Tongue (tissue), 2 donors: ENCODE results near the gene GSG1. TPM values are rescaled to one million over a fixed set of nuclear protein-coding genes. Genes with fewer than 3 reads are reported as not detected.

Experiments used
- DNase-seq: peaks from one replicate; pipeline ENCODE4 v3.0.0-alpha.2; 2015
- total RNA-seq: library from RNA; depleted of rRNA; stranded (reverse); fragments of >200 nt; gene quantifications from one replicate; pipeline ENCODE4 v1.2.3, GENCODE V29; 2014

GSG1 gene
- total RNA-seq, 1 donor from 2014 or later = 1.4 TPM

DNA sequence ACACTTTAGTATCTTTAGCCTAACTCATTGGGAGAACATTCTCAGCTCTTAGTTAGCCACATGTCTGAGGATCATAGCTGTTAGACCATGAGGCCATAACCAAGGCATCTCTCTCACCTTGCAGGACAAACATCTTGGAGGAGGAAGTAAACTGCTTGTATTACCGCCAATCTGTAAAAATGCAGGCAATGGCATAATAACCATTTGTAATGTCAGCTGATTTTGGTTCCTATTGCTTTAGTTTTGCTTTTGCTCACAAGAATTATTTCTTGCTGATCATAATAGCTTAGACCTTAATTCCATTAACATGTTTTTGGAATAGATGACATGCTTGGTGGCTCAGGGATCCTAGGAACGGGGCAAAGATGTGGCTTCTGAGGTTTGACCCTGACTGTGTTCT is 16.4 kb upstream of the GSG1 start:
- DNase-seq = no peak

DNA sequence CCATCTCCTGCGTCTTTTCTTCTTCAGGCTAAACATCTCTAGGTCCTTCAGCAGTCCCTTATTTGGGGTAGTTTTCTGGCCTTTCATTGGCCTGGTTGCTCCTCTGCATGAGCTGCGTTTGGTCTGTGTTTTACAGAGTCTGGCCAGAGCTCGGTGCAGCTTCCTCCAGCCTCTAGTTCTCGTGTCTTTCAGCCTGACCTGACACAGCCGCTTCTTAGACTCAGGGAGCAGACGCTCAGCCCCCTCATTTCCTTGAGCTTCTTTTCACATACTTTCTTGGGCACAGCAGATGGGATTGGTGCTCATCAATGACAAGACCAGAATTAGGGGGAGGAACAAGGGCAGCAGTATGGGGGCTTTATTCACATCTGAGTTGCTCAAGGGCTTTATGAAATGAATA is 13.6 kb upstream of the GSG1 start:
- DNase-seq = no peak

DNA sequence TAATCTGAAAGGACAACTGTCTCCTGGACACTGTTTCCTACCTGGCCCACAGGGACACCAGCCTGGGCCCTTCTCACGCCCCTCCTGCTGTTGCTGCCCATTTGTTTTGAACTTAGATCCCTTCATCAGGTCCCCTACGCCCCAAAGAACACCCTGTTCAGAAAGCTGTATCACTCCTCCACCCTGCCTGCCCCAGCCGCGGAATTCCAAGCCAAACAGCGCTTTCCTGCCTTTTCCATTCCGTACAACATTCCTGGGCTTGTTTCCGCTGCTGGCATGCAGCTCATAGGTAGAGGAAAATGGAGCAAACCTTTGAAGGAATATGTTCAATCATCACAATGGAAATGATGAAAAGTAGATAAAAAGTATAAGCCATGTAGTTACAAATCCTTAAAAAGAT is 12.8 kb upstream of the GSG1 start:
- no peak for DNase-seq

DNA sequence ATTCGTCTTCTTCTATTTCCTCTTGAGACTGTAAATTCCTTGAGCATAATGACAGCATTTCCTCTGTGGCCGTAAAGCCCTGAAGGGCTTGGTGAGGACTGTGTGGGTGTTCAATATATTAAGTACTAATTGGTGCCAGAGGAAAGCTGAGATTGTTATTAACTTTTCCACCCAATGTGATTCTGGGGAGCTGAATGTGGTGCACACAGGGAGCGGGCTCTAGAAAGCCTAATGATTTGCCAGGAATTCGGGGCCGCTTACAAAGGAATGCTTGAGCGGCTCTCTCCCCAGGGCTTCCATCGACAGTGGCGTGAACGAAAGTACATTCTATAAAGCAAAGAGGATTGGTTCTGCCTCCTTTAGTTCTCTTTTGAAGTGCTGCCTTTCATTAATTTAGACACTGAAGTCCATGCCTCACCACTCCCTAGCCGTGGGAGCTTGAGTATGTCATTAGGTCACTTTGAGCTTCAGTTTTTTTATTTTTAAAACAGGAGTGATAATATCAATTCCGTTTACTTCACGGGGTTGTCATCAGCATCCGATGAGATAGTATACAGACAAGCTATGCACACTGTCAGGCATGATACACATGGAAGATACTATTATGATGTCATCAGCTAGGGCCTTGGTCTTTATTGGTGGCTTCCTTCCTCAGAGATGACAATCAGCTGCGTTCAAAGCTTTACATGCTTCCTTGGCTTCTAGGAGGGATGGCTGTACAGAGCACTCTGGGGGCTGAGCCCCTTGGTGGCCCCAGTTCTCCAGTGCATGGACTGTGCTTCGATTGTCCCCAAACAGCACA is 11.0 kb upstream of the GSG1 start:
- DNase-seq = peak; percentile 37

- no peak for DNase-seq
These were observed 9.5 kb upstream of the GSG1 start for GRCh38 chr12:13112968-13113367.

DNA sequence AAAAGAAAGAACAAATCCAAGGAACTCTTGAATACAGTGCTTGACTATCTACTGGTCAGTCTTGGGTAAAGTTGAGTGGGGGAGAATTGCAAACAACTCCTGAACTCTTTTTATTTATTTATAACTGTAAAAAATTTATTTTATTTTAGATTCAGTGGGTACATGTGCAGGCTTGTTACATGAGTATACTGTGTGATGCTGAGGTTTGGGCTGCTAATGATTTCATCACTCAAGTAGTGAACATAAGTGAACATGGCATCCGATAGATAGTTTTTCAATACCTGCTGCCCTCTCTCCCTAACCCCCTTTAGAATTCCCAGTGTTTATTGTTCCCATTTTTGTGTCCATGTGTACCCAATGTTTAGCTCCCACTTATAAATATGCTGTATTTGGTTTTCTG is 3.2 kb upstream of the GSG1 start:
- no peak for DNase-seq

GRCh38 chr12:13105781-13106180 is 2.3 kb upstream of the GSG1 start:
- DNase-seq = no peak

DNA sequence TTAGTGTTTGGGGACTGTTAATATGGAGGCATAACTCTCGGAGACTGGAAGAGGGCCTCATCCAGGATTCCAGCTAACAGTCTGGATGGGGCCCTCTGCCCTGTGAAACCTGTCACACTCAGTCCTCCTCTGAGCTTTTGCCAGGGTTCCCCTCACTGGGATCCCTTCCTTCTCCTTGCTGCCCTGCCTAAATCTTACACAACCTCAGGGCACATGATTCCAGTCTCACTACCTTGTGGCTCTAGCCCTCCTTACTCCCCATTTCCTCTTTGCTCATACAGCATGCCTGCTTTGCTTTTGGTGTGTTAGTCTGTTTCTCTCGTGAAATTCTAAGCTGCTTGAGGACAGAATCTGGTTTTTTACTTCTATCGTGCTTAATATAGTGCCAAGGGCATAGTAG is 942 bp upstream of the GSG1 start:
- DNase-seq = no peak

- peak; percentile 30 for DNase-seq
These were observed 839 bp downstream of the GSG1 start for GRCh38 chr12:13102461-13103195.

GRCh38 chr12:13101821-13102375 is 1.6 kb downstream of the GSG1 start:
- peak; percentile 24 for DNase-seq

- DNase-seq = peak; percentile 94
These were observed 2.3 kb downstream of the GSG1 start for GRCh38 chr12:13100882-13101769.

DNA sequence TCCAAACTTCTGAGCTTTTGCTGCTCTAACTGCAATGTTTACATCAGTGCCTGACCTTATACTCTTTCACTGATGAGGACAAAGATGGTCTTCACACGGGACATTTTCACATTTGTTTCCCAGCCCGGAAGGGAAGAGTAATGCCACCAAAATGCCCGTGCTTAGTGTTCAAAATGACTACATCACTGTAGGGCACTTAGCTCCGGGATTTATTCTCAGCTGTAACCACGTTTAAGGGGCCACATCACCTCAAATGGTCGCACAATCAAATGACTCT is 2.9 kb downstream of the GSG1 start:
- DNase-seq = no peak

- peak; percentile 48 for DNase-seq
These were observed 3.4 kb downstream of the GSG1 start for GRCh38 chr12:13099844-13100604.

DNA sequence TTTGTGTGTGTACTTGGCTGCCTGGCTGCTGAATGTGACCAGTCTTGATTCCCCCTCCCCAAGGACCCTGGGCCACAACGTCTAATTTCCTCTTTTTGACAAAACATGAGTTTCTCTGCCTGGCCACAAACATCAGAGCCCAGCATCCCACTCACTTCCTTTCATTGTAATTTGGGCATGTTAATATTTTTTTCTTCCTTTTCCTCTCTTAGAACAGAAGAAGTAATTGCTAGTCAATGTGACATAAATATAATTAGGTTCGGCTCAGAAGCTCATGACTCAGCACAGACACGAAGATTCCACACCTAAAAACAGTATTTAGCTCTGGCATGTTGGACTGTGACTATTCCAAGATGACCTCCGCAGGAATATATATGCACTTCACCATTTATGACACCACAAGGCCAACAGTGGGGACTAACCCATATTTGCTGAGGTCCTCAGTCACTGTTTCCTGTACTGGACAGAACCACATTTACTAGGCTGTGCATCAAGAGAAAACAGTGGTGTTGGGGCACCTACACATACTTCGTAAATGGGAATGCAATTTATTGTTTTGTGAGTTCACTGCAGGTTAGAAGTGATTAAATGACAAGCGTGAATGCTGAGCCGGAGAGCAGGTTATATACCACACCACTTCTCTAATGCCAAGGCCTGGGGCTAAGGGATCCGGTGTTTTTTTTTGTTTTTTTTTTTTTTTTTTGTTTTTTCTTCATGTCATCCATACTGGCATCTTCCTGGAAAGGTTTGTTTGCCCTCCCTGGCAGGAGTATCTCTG is 4.2 kb downstream of the GSG1 start:
- DNase-seq = peak; percentile 21

GRCh38 chr12:13097491-13098011 is 5.9 kb downstream of the GSG1 start:
- DNase-seq = peak; percentile 50

DNA sequence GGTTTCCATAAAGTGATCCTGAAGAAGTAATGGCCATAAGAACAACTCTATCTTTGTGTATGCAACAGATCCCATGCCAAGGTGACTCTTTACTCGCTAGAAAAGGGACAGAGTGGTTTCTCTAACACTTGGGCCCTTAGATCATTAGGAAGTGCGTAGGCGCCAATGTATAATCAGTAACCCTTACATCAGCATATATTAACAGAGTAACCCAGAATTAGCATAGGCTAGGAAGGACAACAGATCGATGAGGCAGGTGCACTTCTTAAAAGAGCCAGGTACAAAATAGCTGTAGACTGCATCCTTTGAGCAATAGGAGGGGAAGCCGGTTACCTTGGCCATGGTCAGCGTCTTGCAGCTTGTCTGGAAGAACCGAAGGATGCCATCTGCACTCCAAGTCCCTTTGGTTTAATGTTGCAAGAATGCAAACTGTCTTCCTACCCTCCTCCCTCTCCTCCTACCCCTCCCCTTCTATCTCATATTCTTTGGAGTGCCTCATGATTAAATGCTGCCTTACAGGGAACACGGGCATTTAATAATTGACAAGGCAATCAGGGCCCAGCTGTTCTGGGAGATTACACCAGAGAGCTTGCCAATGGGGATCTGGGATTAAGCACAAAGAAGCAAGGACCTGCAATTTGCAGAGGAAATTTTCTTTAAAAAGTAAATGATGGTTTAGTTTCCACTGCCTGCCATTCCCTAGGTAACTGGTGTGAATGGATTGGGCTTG is 8.0 kb downstream of the GSG1 start:
- peak; percentile 24 for DNase-seq

DNA sequence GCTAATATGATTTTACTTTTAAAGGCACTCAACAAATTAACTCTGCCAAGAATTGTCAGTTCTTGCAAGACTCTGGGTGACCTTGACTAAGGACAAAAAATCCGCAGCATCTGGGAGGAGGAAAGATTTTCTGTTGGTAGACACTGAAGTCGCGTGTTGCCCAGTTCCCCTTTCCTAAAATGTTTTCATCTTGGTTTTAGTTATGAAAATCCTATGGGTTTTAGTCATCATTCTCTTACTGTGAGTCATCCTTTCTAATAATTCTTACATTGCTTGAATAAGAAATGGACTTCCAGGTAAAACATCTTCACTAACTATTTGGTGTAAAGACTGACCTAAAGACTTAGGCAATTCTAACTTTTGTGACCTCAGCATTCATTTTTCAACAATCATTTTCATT is 9.1 kb downstream of the GSG1 start:
- DNase-seq = no peak

DNA sequence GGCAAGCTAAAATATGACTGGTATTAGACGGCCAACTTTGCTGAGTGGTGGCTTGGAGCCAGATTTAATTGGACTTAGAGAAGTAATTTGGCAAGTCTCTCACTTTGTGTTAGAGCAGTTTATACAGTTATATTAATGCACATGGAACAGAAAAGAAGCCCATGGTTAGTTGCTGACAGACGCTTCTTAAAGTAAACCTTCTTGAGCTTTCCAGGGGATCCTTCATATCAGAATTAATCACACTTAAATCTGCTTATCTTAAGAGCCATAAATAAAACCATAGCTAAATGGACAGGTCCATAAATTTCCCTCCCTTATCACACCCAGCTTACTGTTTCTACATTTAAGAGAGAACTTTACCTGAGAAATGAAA is 9.6 kb downstream of the GSG1 start:
- DNase-seq = peak; percentile 60

- no peak for DNase-seq
These were observed 10.1 kb downstream of the GSG1 start for GRCh38 chr12:13093191-13093847.

DNA sequence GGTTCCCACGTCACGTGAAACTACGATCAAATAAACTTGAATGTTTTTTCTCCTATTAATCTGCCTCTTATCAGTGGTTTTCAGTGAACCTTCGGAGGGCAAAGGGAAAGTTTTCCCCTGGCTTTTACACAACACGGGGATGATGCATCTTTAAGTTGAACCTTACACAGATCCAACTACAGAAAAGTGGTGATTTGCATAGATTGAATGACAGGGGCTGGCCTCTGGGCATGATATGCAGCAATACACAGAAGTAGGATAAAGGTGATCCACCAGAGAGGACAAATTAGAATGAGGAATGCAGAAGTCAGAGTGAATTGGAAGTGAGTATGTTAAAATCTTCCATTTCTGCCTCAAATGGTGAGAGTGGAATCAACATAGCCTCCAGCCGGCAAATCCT is 11.6 kb downstream of the GSG1 start:
- DNase-seq = no peak
